ENCODE measurements around the gene IDH3A. TPM values are rescaled to one million over a fixed set of nuclear protein-coding genes. Genes with fewer than 3 reads are reported as not detected.

IDH3A gene
- total RNA-seq, 2 experiments from 2014 or later = 47.0 to 140 TPM

- Histone ChIP-seq H3K27ac (ENCODE audit: low read depth, low read length, poor library complexity, severe bottlenecking) (no peak overlapping the region), H3K9me2 (ENCODE audit: insufficient read depth, low read length) (no peaks in the 10 kb centered on the region), H3K4me2 (ENCODE audit: low read length) (no peak overlapping the region), H3K4me1 (ENCODE audit: insufficient read depth, low read length, poor library complexity, severe bottlenecking) (no peaks in the 10 kb centered on the region), H3K4me3 (ENCODE audit: low read depth, low read length, poor library complexity, severe bottlenecking) (no peak overlapping the region), H3K9me3 (ENCODE audit: low read length) (no peaks in the 10 kb centered on the region), H3K36me3 (ENCODE audit: insufficient read depth, low read length) (no peaks in the 10 kb centered on the region), H3K79me2 (ENCODE audit: insufficient read depth, low read depth, low read length) (no peaks in the 10 kb centered on the region), H2AFZ (ENCODE audit: low read length) (no peak overlapping the region), H4K20me1 (ENCODE audit: insufficient read depth, low read length) (no peaks in the 10 kb centered on the region)
- CTCF ChIA-PET (ENCODE audit: unreplicated experiment) = no interaction called here
- intact Hi-C loops (cut with micrococcal nuclease; ENCODE audit: unreplicated experiment) = no loop called here
- no peak for DNase-seq (ENCODE audit: low spot score)
- TF ChIP-seq EZH2phosphoT487 (IDR thresholded peaks at IDR 0.05; ENCODE audit: borderline replicate concordance, low read depth, low read length) = no peak
- TF ChIP-seq, protein P1, sequence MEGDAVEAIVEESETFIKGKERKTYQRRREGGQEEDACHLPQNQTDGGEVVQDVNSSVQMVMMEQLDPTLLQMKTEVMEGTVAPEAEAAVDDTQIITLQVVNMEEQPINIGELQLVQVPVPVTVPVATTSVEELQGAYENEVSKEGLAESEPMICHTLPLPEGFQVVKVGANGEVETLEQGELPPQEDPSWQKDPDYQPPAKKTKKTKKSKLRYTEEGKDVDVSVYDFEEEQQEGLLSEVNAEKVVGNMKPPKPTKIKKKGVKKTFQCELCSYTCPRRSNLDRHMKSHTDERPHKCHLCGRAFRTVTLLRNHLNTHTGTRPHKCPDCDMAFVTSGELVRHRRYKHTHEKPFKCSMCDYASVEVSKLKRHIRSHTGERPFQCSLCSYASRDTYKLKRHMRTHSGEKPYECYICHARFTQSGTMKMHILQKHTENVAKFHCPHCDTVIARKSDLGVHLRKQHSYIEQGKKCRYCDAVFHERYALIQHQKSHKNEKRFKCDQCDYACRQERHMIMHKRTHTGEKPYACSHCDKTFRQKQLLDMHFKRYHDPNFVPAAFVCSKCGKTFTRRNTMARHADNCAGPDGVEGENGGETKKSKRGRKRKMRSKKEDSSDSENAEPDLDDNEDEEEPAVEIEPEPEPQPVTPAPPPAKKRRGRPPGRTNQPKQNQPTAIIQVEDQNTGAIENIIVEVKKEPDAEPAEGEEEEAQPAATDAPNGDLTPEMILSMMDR (conservative IDR thresholded peaks at IDR 0.05; ENCODE audit: low read length) = no peak
- POLR2A ChIA-PET = interaction anchor here (0.8 kb wide), 1 partner anchor 275 kb away, joined by 3 read pairs; no protein-coding TSS in a partner anchor
- BruUV-seq (replicated peaks) = no TSS peak
Measured at GRCh38 chr15:78216276-78217104, 67.3 kb downstream of the IDH3A start.

GRCh38 chr15:78220713-78221112 lies 71.6 kb downstream of the IDH3A start:
- Histone ChIP-seq H3K79me2 (ENCODE audit: insufficient read depth, low read depth, low read length) (no peaks in the 10 kb centered on the region), H3K4me2 (ENCODE audit: low read length) (no peak overlapping the region), H3K9me3 (ENCODE audit: low read length) (no peaks in the 10 kb centered on the region), H4K20me1 (ENCODE audit: insufficient read depth, low read length) (no peaks in the 10 kb centered on the region), H3K27ac (ENCODE audit: low read depth, low read length, poor library complexity, severe bottlenecking) (no peak overlapping the region), H3K36me3 (ENCODE audit: insufficient read depth, low read length) (no peaks in the 10 kb centered on the region), H3K4me1 (ENCODE audit: insufficient read depth, low read length, poor library complexity, severe bottlenecking) (no peaks in the 10 kb centered on the region), H2AFZ (ENCODE audit: low read length) (no peak overlapping the region), H3K4me3 (ENCODE audit: low read depth, low read length, poor library complexity, severe bottlenecking) (no peak overlapping the region), H3K9me2 (ENCODE audit: insufficient read depth, low read length) (no peaks in the 10 kb centered on the region)
- CTCF ChIA-PET (ENCODE audit: unreplicated experiment) = no interaction called here
- TF ChIP-seq, protein P1 (conservative IDR thresholded peaks at IDR 0.05; ENCODE audit: low read length) = no peak
- no peak for TF ChIP-seq EZH2phosphoT487 (IDR thresholded peaks at IDR 0.05; ENCODE audit: borderline replicate concordance, low read depth, low read length)
- BruUV-seq (replicated peaks) = no TSS peak
- POLR2A ChIA-PET = no interaction called here
- no peak for DNase-seq (ENCODE audit: low spot score)
- intact Hi-C loops (cut with micrococcal nuclease; ENCODE audit: unreplicated experiment) = no loop called here

Other genes starting within 250 kb of the IDH3A start
- gene TBC1D2B, start 71.7 kb upstream of the IDH3A start, total RNA-seq (2014; rRNA removed; shearing (Covaris generic)) = 22.8 and 30.9 TPM in 2 replicates
- gene TBC1D2B, start 71.7 kb upstream of the IDH3A start, total RNA-seq (2022) = 38.2 and 41.5 TPM in 2 replicates
- gene SH2D7, start 56.8 kb upstream of the IDH3A start, total RNA-seq (2014; rRNA removed; shearing (Covaris generic)) = not detected in 2 replicates
- not detected in 2 replicates for gene SH2D7, start 56.8 kb upstream of the IDH3A start, total RNA-seq (2022)
- 2.2 and 5.0 TPM in 2 replicates for gene CIB2, start 17.9 kb upstream of the IDH3A start, total RNA-seq (2014; rRNA removed; shearing (Covaris generic))
- 0.35 and 0.36 TPM in 2 replicates for gene CIB2, start 17.9 kb upstream of the IDH3A start, total RNA-seq (2022)
- gene ACSBG1, start 85.2 kb downstream of the IDH3A start, total RNA-seq (2014; rRNA removed; shearing (Covaris generic)) = 0.31 and 0.41 TPM in 2 replicates
- gene ACSBG1, start 85.2 kb downstream of the IDH3A start, total RNA-seq (2022) = 0.30 and 0.52 TPM in 2 replicates
- gene DNAJA4, start 115.2 kb downstream of the IDH3A start, total RNA-seq (2014; rRNA removed; shearing (Covaris generic)) = not detected in 2 replicates
- gene DNAJA4, start 115.2 kb downstream of the IDH3A start, total RNA-seq (2022) = not detected in 2 replicates
- gene SKIC8, start 150.2 kb downstream of the IDH3A start, total RNA-seq (2014; rRNA removed; shearing (Covaris generic)) = 57.4 and 66.8 TPM in 2 replicates
- gene SKIC8, start 150.2 kb downstream of the IDH3A start, total RNA-seq (2022) = 53.5 and 59.8 TPM in 2 replicates
- not detected in 2 replicates for gene CRABP1, start 191.0 kb downstream of the IDH3A start, total RNA-seq (2014; rRNA removed; shearing (Covaris generic))
- gene CRABP1, start 191.0 kb downstream of the IDH3A start, total RNA-seq (2022) = not detected in 2 replicates